ENCODE results near the gene KRTAP5-8.

GRCh38 chr11:71568704-71569349 lies 31.0 kb downstream of the KRTAP5-8 start:
- no peak for TF ChIP-seq CBFB (CRISPR knock-in tag; IDR thresholded peaks at IDR 0.05; ENCODE audit: low read depth)
- no peak for TF ChIP-seq CTCF (IDR thresholded peaks at IDR 0.05)
- no peak for TF ChIP-seq NR1H2 (CRISPR knock-in tag; IDR thresholded peaks at IDR 0.05)
- TF ChIP-seq NFE2L1 (CRISPR knock-in tag; IDR thresholded peaks at IDR 0.05): no peak
- TF ChIP-seq IRF1 (CRISPR knock-in tag; IDR thresholded peaks at IDR 0.05): no peak
- no peak for TF ChIP-seq USF2 (CRISPR knock-in tag; IDR thresholded peaks at IDR 0.05)
- TF ChIP-seq CDX4 (CRISPR knock-in tag; IDR thresholded peaks at IDR 0.05; ENCODE audit: borderline replicate concordance): no peak
- TF ChIP-seq MXD4 (CRISPR knock-in tag; IDR thresholded peaks at IDR 0.05; ENCODE audit: borderline replicate concordance): no peak
- TF ChIP-seq FOXP1 (CRISPR knock-in tag; IDR thresholded peaks at IDR 0.05; ENCODE audit: borderline replicate concordance): no peak
- TF ChIP-seq TCF7 (CRISPR knock-in tag; IDR thresholded peaks at IDR 0.05; ENCODE audit: low read depth): no peak
- TF ChIP-seq E2F5 (CRISPR knock-in tag; IDR thresholded peaks at IDR 0.05): no peak
- TF ChIP-seq MYBL2 (CRISPR knock-in tag; IDR thresholded peaks at IDR 0.05): no peak
- no peak for TF ChIP-seq SMAD4 (CRISPR knock-in tag; IDR thresholded peaks at IDR 0.05)
- no peak for TF ChIP-seq CREB1 (CRISPR knock-in tag; IDR thresholded peaks at IDR 0.05)
